Activated gamma-delta T cell treated with anti-CD3 and anti-CD28 coated beads, Interleukin-2, amount 50 U/mL, for 16 hours (primary cell): ENCODE data around the gene MSANTD2.

ENCODE experiments used
- DNase-seq: peaks from one replicate; pipeline ENCODE4 v3.0.0-alpha.2; 2020; ENCODE audit warnings: low read depth

The MSANTD2 gene

GRCh38 chr11:124732230-124732629 is 68.0 kb downstream of the MSANTD2 start:
- DNase-seq = no peak

- DNase-seq = no peak
These were observed 70.6 kb downstream of the MSANTD2 start for GRCh38 chr11:124729571-124729970.

GRCh38 chr11:124728134-124728533 is 72.1 kb downstream of the MSANTD2 start:
- no peak for DNase-seq

- no peak for DNase-seq
These were observed 72.7 kb downstream of the MSANTD2 start for GRCh38 chr11:124727474-124727873.

GRCh38 chr11:124725719-124726105 is 74.5 kb downstream of the MSANTD2 start:
- DNase-seq = no peak

GRCh38 chr11:124724979-124725718 is 75.1 kb downstream of the MSANTD2 start:
- no peak for DNase-seq

- DNase-seq = no peak
These were observed 78.0 kb downstream of the MSANTD2 start for GRCh38 chr11:124722176-124722575.

GRCh38 chr11:124719534-124719933 is 80.7 kb downstream of the MSANTD2 start:
- DNase-seq = no peak

DNA sequence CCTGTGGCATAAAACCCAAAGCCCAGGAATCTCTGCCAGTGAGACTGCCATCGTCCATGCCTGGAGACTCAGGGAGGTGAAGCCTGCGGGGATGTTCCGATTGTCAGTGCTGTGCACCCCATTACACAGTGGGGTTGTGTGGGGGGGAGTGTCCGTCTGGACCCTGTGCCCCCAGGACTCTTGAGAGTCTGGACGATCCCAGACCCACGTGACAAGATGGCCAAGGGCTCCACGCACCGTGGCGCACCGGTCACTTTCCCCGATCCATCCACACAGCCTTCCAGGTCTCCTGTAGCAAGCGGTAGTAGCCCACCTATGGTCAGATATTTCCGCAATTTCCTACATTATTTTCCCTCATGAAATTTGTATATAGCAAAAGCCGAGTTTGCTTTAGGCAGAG is 81.4 kb downstream of the MSANTD2 start:
- no peak for DNase-seq

- DNase-seq = no peak
These were observed 82.2 kb downstream of the MSANTD2 start for GRCh38 chr11:124717786-124718651.

- DNase-seq = no peak
These were observed 82.8 kb downstream of the MSANTD2 start for GRCh38 chr11:124717421-124717785.

GRCh38 chr11:124716591-124716990 is 83.6 kb downstream of the MSANTD2 start:
- no peak for DNase-seq
